GM19238 (cell line): ENCODE data around the gene NBPF9.
"Not testable (repeated sequence)": the region's sequence is repeated elsewhere in the genome, so short reads cannot be mapped to it uniquely, and the experiment has no call there.

Experiments used
- DNase-seq: peaks from one replicate; pipeline ENCODE4 v3.0.0; 2011; ENCODE audit warnings: low spot score; ENCODE audit not compliant: insufficient read length

Gene NBPF9

DNA sequence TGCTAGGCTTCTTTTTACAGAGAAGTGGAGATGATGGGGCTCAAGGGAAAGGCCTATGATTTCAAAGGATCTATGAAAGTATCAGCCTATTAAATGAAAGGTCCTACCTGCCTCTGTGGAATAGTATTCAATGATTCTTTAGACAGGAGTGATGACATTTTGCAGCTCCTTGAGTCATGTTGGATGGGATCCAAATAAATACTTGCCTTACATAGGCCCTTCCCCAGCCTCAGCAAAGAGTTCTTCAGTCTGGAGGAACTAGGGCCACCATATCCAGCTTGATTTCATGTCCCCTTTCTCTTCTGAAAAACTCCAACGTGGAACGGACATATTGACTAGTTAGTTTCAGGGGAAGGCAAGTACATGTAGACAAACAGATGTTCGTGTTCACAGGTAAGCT, 87.8 kb downstream of the NBPF9 start:
- not testable (repeated sequence) for DNase-seq

DNA sequence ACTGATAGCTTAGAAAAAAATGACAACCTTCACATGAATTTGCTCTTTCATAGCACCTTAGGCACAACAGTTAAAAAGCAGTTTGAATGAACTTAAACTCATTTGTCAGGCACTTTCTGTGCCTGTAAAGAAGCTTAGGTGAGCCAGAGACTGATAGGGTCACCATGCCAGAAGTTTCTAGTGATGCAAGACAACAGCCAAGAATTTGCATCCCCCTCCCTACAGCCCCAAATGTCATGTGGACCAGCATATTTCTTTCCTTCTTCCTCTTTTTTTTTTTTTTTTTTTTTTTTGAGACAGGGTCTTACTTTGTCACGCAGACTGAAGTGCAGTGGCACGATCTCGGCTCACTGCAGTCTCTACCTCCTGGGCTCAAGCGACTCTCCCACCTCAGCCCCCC, 89.8 kb downstream of the NBPF9 start:
- not testable (repeated sequence) for DNase-seq

DNA sequence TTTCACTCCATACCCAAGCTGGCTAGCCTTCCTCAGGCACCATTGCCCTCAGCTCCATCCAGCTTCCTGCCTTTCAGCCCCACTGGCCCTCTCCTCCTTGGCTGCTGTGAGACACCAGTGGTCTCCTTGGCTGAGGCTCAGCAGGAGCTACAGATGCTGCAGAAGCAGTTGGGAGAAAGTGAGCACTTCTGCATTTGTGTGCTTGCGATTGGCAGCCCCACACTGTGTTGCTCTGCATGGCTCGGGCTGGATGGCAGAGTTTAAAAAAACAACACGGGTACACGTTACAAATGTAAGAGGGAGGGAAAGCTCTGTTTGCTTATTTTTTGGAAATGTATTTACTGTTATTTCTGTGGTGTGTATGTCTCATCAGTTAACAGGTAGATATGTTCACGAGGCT, 90.8 kb downstream of the NBPF9 start:
- DNase-seq, result not testable (repeated sequence)

DNA sequence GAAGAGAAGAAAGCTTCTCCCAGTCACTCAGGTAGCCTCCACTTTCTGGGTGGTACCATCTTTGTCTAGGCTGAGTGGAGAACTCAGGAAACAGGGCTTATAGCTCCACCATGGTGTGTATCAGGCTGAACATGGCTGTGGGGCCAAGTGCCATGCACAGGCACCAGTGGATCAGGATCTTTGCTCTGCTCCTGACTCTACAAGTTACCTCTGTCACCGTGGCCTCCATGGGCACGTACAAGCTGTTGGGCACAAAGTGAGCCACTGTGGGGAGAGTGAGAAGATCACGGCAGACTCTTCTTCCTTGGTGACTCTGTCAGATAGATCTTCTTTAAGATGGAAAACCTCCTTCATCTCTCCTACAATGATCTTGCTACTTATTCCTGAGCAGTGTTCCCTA, 93.6 kb downstream of the NBPF9 start:
- not testable (repeated sequence) for DNase-seq

DNA sequence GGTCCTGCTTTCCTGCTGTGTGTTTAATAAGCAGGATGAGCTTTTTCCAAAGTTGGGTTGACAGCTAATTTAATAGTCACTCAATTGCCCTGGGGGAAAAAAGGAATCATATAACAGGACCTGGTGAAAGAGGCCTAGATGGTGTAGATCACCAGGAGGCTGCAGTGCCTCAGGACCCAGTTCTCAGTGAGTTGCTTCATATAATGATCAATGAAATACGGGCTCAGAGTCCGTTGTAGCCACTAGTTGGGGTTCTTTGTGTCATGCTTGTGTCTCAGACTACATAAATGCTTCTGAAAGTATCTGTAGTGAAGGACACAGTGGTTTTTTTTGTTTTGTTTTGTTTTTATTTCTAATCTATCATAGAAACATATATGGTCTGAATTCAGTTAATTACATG, 94.6 kb downstream of the NBPF9 start:
- DNase-seq, result not testable (repeated sequence)

DNA sequence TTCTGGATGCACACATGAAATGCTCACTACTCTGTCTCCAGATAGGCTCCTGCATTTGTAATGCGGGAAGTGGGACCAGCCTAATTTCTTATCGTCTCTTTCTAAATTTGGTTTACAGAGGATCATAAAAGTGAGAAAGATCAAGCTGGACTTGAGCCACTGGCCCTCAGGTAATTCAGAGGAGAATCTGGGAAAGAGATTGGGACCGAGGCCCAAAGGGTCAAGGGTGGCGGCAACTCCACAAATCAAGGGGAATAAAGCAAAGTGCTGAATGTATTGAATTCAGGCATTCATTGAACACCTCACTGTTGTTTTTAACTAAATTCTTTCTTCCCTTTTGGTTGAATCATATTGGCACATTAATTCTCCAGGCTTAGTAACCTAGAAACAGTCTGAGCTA, 95.0 kb downstream of the NBPF9 start:
- DNase-seq, result not testable (repeated sequence)
